ENCODE measurements around the gene EYA4.

DNA sequence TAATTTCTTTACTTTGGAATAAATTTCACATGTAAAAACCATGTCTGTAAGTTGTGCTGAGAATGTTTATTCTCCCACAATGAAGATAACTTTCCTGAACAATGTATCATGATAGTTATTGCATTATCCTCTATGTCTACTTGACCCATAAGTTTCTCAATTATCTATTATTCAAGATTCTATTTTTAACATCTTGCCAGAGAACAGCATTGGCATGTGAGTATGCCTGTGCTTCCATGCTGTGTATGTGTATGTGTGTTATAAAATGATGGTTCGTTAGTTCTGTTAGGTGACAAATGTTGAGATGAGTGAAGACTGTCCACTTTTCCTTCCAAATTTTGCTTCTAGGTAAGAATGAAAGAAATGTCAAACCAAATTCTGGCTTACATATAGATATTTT, 111.9 kb downstream of the EYA4 start:
- no peak for TF ChIP-seq CTCF (IDR thresholded peaks at IDR 0.05)
- TF ChIP-seq SP1 (CRISPR knock-in tag; conservative IDR thresholded peaks at IDR 0.05): no peak
- no peak for TF ChIP-seq NR3C1 (CRISPR knock-in tag; conservative IDR thresholded peaks at IDR 0.05; ENCODE audit: low read depth)
- TF ChIP-seq E2F5 (CRISPR knock-in tag; IDR thresholded peaks at IDR 0.05): no peak
- no peak for TF ChIP-seq GABPB1 (CRISPR knock-in tag; IDR thresholded peaks at IDR 0.05)
- no peak for TF ChIP-seq JUN (CRISPR knock-in tag; IDR thresholded peaks at IDR 0.05)
- TF ChIP-seq NR2C2 (CRISPR knock-in tag; IDR thresholded peaks at IDR 0.05): no peak
- TF ChIP-seq TEAD4 (CRISPR knock-in tag; IDR thresholded peaks at IDR 0.05): no peak
- no peak for TF ChIP-seq ZNF423 (CRISPR knock-in tag; IDR thresholded peaks at IDR 0.05)
